HG02970 (cell line): ENCODE data around the gene NMRAL1.

Source experiments
- ATAC-seq: cut with Tn5 transposase; IDR thresholded peaks from one replicate; pipeline ENCODE4 v1.9.1; 2021; ENCODE audit warnings: mild to moderate bottlenecking, moderate library complexity, moderate number of reproducible peaks; ENCODE audit not compliant: unreplicated experiment, low FRiP score

Gene NMRAL1

DNA sequence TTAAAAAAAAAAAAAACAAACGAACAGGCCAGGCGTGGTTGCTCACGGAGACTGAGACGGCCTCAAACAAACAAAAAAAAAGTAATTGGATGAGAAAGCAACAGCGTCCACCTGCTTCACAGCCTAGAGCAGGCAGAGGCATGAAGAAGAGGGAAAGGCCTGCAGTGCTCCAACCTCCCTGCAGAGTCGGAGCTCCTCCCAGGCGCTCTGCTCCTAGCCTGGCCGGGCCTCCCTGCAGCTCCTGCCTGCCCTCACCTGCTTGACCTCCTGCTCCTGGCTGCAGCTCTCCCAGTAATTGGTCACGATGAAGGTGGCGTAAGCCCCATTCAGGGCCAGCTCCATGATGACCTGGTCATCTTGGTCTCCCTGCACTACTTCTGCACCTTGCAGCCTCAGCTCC lies 5.5 kb downstream of the NMRAL1 start:
- no peak for ATAC-seq

DNA sequence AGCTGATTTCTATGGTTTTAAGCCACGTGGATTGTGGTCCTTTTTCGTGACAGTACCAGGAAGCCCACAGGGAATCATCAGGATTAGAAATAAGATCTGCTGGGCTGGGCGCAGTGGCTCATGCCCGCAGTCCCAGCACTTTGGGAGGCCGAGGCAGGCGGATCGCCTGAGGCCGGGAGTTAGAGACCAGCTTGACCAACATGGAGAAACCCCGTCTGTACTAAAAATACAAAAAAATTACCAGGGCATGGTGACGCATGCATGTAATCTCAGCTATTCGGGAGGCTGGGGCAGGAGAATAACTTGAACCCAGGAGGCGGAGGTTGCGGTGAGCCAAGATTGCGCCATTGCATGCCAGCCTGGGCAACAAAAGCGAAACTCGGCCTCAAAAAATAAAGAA lies 6.5 kb downstream of the NMRAL1 start:
- ATAC-seq, result no peak

DNA sequence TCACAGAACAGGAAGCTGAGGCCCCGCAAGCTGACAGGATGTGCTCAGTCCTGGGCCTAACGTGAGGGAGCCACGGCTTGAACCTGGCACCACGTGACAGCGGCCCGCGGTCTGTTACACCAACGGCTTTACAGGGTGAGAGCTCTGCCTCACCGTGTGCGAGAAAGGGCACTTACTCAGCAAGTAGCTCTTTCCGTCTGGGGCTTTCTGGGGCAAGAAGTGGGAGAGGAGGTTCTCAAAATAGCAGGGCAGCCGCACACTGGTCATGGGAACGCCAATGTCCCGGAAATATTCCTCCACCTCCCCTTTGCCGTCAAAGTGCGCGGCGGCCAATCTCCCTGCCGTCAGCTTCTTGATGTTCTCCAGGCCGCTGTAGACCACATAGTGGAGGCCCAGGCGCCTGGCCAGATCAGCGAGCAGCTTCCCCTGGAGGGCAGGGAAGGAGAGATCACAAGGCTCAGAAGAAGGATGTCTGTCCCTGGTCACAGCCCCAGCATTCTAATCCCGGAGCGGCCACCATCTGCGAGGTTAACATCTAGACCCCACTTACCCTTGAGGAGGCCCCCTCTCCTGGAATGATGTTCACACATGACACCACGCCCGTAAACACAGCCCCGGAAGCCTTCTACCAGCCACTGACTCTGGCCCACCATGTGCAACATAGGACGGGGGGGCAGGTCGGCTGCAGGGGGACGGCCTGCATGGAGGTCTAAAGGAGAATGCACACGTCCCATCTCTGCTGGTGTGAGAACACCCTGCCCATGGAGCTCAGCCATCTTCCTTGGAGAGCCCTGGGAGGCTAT lies 8.2 kb downstream of the NMRAL1 start:
- no peak for ATAC-seq

DNA sequence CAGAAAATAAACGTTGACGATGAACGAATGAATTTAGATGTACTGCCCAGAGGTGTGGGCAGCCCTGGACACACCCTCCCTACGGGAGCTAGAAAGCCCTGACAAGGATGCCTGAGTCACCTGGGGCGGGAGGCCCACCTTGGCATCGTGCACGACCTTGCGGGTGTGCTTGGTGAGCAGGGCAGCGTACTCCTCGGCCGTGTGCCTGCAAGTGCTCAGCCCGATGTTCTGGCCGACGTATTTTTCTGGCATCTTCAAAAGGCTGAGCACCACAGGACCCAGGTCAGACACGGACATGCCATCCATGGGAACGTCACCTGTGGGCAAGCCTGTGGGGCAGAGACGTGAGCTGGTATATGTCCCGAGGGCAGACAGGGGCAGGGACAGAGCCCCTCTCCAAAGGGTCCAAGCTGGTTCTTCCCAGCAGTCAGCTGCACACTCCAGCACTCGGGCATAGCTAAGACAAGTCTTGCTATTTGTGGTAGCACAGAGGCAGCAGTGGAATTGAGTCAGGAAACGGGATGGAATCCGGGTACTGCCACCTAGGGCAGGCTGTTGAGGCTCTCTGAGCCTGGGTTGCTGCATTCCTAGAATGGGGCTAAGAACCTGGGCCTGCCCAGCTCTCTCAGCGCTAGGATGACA lies 10.8 kb downstream of the NMRAL1 start:
- ATAC-seq, result no peak

DNA sequence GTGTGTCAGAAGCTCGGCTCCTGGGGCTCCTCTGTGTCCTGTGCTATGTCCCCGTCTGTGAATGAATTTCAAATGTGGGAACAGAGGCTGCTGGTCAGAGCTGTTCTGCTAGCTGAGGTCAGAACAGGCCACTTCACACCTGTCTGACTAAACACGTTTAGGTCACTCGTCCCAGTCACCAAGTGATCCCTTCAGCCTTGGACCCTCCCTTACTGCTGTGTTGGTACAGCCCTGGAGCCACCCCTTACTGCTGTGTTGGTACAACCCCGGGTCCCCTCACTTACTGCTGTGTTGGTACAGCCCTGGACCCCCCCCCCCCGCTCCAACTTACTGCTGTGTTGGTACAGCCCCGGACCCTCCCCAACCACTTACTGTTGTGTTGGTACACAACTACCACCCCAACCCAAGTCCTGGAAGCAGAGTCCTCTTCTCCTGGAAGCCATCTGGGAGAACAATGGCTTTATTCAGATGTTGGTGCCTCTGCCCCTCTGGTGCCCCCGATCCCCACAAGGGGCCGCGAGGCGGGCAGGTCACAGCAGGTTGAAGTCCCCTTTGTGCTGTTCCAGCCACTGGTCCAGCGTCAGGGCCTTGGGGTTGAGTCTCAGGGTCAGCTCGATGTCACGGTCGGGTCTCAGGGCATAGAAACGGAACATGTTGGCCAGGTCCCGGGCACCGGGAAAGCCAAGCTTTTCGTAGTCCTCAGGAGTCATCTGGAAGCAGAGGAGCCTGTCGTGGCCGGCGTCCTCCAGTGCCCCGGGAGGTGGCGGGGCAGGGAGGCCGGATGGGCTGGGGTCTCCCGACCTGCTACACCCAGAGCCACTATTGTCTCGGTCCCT lies 13.0 kb downstream of the NMRAL1 start:
- ATAC-seq, result no peak

DNA sequence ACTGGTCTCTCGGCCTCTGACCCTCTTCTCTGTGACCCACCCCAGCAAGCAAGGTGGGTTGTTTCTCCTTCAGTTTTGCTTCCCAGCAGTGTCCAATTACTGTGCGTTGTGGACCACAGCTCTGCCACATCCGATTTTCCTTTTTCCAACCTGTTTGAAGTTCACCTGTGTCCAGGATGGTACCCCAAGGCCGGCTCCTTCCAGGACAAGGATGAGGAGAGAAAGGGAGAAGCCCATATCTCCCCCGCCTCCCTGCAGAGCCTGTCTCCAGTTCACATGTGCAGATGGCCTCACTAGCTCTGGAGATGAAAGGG lies 13.5 kb downstream of the NMRAL1 start:
- no peak for ATAC-seq

DNA sequence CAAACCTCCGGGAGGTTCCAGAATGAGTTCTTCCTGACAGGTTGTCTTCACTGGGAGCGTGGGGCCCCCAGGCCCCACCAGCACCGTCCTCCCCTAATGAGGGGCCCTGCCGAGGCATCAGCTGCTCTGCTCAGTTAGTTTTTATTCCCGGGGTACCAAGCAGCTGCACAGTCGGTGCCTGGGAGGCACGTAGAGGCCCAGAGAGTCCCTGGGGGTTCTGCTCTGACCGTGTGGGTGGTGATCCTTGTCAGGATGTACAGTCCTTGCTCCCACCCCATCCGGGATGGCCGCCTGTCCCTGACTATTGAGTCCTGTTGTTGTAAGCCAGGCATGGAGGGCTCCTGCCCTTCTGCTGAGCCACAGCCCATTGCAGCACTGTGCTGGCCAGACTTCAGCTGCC lies 18.5 kb downstream of the NMRAL1 start:
- ATAC-seq, result no peak

DNA sequence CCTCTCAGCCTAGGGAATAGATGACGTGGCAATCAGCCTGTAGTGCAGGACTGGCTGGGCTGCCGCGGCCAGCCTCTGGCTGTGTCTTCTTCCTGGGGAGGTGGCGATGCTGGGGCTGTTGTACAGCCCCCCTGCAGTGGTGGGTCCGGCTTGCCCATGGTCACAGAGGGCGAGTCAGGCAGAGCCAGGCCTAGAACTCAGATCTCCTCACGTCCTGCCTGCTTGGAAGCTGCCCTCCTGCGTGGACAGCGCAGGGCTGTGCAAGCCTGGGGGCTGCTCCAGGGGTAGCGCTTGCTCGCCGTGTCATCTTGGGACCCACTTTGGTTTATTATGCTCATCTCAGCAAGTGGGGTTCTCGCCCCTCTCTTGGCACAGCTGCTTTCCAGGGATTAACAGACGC lies 19.3 kb downstream of the NMRAL1 start:
- ATAC-seq, result no peak

DNA sequence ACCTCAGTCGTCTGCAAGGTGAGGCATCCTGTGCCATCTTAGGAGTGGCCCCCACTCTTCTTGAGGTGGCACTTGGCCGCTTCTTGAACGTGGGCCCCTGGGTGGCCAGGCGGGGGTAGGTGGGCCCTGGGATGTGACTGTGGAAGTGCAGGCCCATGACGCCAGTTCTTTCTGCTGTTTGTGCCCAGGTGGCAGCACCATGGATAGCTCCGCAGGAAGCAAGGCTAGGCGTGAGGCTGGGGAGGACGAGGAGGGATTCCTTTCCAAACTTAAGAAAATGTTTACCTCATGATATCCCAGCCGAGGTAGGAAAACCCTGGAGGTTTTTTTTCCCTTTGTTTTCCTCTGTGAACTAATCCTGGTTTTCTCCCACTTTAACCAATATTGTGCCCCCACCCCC lies 19.8 kb downstream of the NMRAL1 start:
- ATAC-seq, result no peak

DNA sequence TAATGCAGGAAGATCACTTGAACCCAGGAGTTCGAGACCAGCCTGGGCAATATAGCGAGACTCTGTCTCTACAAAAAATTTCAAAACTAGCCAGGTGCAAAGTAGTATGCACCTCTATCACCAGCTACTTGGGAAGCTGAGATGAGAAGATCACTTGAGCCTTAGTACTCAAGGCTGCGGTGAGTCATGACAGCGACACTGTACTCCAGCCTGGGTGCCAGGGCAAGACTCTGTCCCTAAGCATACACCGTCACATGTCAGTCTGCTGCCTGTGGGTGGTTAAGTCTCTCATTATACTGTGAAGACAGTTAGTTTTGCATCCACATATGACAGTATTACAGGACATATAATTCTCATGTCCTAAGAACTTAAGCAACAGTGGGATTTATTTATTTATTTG lies 21.8 kb downstream of the NMRAL1 start:
- ATAC-seq, result no peak

DNA sequence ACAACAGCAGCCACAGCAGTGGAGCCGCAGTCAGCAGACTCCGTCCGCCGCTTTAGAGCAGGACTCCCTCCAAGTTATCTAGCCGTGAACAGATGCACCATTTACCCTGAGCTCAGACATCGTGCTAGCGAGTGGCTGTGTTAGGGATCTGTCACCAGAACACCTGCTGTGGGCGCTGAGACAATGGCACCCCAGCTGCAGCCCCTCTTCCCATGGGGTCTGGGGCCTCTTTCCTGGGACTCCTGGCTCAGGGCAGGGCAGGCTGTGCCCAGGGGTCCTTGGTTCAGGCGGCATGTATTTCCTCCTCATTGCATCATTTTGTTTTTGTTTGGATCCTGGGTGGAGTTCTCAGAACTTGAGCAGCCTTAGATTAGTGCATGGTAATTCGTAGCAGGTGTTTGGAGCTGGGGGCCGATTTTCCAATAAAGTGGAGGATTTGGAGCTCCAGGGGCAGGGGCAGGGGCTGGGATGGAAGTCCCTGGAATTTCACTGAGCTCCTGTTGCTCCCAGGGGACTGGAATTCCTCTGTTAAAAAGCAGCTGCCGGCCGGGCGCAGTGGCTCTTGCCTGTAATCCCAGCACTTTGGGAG lies 23.4 kb downstream of the NMRAL1 start:
- no peak for ATAC-seq

DNA sequence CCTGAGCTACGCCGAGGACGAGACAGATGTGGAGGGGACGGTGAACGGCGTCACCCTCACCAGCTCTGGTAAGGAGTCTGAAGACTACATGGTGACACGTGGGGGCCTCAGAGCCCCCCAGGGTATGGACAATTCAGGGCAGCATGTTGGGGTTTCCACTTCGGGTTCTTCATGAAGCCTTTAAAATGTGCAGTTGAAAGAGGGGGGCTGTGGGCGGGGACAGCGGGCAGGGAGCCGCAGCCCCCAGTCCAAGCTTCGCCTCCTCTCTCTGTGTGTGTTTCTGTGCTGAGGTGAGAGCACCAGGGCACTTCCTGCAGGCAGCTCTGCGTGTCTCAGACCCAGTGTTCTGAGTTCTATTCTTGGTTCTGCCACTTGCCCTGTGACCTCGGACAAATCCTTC lies 24.0 kb downstream of the NMRAL1 start:
- no peak for ATAC-seq

DNA sequence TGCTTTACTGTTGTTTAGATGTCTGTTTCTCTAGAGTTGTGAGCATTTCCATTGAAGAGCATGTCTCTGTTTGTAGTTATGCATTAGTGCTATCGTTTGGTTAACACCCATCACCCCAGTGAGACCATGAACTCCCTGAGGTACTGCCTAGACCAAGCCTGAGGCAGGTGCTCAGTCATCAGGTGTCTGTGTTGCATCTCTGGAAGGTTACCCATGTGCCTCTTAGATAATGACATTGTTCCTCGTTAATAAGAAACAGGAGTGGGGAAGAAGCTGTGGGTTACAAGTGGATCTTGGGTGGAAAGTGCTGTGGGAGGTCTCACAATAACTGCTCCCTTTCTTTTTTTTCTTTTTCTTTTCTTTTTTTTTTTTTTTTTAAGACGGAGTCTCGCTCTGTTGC lies 30.4 kb downstream of the NMRAL1 start:
- ATAC-seq, result no peak

DNA sequence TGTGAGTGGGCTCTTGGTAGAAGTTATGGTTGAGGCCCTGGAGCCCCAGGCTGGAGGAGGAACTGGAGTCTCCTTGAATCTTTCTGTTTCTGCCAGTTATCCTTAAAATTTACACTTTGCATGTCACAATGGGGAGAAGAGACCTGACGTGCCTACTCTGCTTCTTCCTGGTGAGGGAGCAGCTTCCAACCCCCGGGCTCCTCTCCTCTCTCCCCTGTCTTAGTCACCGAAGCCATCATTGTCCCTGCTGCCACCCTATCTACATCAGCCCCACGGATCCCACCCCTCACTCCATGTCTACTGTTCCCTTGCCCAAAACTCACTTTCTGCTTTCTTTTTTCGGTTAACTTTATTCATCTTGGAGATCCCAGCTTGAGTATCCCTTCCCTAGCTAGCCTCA lies 31.2 kb downstream of the NMRAL1 start:
- no peak for ATAC-seq

DNA sequence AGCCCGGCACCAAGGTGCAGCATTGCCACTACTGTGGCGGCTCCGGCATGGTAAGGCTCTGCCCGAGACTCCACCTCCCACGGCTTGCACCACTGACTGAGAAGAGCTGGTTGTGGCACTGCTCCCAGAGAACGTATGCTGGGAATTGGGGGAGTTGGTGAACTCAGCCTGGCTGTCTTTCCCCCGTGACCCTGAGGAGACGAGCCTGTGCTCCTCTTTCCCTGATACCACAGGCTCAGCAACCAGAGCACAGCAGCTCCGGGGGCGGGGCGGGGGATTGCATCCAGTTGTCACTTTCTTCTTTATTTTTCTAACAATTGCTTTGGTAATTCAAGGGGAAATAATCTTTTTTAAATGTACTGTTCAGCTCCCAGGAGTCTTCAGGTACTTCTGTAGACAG lies 32.1 kb downstream of the NMRAL1 start:
- ATAC-seq, result no peak

DNA sequence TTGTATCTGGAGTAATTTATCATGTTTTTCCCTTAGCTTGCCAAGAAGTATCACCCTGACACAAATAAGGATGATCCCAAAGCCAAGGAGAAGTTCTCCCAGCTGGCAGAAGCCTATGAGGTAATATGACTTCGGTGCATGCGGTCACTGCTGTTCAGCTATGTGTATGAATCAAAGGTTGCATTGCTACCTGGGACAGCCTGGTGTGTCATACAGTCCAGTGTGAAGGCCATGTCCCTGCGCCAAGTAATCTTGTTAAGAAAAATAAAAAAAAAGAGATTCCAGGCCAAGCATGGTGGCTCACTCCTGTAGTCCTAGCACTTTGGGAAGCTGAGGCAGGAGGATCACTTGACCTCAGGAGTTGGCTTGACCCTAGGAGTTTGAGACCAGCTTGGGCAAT lies 37.1 kb downstream of the NMRAL1 start:
- ATAC-seq, result no peak

DNA sequence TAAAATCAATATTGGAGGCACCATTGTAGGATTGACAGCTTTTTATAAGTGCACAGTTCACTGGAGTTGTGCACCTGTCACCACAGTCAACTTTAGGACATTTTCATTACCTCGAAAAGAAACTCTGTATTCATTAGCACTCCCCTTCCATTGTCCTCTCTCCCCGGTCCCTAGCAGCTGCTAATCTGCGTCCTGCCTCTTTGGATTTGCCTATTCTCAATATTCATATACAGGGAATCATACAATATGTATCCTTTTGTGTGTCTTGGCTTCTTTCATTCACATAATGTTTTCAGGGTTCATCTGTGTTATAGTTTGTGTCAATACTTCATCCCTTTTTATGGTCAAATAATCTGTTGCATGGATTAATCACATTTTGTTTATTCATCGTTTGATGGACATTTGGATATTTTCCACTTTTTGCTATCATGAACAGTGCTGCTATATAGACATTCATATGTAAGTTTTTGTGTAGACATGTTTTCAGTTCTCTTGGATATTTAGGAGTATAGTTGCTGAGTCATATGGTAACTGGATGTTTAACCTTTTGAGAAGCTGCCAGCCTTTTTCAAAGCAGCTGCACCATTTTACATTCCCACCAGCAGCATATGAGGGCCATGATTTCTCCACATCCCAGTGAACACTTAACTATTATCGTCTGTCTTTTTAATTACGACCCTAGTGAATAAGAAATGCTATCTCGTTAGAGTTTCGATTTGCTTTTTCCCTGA lies 38.9 kb downstream of the NMRAL1 start:
- ATAC-seq, result no peak

DNA sequence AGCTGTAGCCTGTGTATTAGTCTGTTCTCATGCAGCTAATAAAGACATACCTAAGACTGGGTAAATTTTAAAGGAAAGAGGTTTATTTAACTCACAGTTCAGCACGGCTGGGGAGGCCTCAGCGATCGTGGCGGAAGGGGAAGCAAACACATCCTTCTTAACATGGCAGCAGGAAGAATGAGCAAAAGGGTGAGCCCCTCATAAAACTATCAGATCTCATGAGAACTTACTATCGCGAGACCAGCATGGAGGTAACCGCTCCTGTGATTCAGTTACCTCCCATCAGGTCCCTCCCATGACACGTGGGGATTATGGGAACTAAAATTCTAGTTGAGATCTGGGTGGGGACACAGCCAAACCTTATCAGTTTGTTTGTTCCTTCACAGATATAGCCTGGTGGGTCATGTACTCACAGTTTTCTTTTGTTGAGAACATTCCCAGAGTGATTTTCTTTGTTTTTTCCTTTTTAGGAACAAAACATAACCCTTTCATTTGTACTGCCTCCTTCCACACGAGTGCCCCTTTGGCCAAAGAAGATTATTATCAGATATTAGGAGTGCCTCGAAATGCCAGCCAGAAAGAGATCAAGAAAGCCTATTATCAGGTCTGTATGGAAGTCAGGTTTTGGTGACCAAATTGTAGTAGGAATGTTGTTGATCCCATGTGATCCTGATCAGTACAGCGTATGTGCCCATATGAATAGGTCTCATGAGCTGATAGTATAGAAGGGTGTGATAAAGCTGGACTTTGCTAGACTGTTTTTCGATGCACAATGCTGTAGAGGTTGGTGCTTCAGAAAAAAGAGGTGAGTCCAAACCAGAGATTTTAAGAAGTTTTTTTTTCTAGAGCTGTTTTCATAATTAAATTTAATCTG lies 40.3 kb downstream of the NMRAL1 start:
- no peak for ATAC-seq

DNA sequence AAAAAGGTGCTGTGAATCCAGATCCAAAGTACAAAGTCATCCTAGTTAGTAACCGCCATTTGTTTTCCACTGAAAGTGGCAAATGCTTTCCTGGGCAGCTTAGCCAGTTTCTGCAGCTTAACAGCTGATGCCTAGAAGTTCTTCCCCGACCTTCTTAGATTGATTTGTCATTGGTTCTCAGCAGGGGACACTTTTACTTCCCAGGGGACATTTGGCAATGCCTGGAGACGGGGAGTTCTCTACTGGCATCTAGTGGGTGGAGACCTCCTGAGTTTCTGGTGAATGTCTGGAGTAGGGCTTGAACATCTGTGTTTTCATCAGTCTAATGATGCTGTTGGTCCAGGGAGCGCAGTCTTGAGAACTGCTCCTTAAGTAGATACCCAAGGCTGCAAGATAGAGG lies 41.2 kb downstream of the NMRAL1 start:
- no peak for ATAC-seq

DNA sequence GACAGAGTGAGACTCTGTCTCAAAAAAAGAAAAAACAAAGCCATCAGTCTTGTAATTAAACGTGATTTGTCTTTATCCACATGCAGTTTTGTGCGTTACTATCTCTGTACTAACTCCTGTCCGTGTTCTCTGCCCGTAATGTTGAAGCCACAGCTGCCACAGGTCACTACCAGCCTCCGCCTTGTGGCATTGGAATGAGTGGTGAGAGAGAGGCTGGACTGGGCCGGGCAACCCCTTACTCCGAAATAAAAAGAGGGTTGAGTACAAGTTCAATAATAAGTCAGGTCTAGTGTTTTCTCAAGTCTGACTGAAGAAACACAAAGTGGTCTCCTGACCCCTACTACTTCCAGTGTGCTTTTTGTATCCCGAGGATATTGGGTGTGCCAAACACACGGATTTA lies 43.4 kb downstream of the NMRAL1 start:
- no peak for ATAC-seq
